Measurements from ENCODE around the gene LSM14B.

DNA sequence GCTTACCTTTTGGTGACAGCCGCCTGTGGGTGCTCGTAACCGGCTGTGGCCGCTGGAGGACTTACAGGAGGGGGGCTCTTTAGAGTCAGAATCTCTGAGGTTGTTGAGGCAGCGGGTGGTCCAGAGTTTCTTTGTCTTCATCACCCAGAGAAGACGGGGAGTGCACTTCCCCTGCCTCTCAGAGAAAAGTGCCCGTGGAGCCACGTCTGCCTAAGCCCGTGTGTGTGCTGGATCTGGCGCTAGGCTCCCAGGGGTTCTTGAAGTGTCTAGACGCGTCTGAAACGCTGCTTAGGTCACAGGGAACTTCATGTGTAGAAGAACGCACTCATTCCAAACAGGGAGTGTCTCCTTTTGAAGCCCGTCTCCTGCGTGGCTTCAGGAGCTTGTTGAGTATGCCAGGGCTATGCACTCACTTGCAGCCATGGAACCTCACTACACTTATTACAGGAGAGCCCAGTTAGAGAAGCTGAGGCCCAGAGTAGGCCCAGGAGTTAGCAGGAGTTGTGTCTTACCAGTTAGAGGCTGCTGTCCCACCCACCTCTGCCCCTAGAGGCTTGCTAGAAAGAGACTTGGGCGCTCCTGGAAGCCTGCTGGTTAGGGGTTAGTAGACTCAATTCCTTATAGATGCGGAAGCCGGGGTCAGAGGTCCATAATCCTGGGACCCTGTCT, 1.3 kb downstream of the LSM14B start:
- TF ChIP-seq CTCF (IDR thresholded peaks at IDR 0.05) (no peak), POLR2A (IDR thresholded peaks at IDR 0.05) (no peak)

Data from testis (tissue), 2 donors.